ENCODE data around the gene EEPD1. TPM values are rescaled to one million over a fixed set of nuclear protein-coding genes. Genes with fewer than 3 reads are reported as not detected.
A peak's percentile ranks its signal among the peaks of the same experiment; 100 is the strongest.

Gene EEPD1
- total RNA-seq, 1 donor from 2014 or later = 6.5 TPM

DNA sequence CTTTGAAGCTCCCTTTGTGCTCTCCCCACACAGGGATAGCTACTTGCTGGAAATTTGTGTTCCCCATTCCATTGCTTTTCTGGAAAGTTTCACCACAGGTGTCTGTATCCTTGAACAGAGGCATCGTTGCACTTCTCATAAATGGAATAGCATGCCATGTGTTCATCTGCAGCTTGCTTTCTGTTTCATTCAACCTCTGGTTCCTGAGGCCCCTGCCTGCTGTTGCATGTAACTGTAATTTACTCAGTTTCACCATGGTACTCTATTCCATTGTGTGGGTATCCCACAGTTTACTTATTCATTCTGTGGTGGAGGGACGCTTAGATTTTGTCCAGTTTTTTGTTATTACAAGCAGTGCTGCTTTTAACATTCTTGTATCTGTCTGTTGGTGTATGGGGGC, 32.0 kb downstream of the EEPD1 start:
- H3K27me3 ChIP-seq = no peaks in the 10 kb centered on the region
- no peaks in the 10 kb centered on the region for H4K20me1 ChIP-seq (ENCODE audit: low read depth)
- H3K79me2 ChIP-seq (ENCODE audit: low read depth) = no peaks in the 10 kb centered on the region
- no peaks in the 10 kb centered on the region for H3K36me3 ChIP-seq
- Mint-ChIP-seq H3K9me3 (no peaks in the 10 kb centered on the region), H3K4me1 (peaks cover 36% of the 10 kb centered on the region), H3K36me3 (no peaks in the 10 kb centered on the region), H3K27ac (no peak overlapping the region), H3K27me3 (ENCODE audit: insufficient read depth, low read depth) (peaks cover 2% of the 10 kb centered on the region), H3K4me3 (no peak overlapping the region)
- no peak overlapping the region for H2AFZ ChIP-seq (replicated peaks)
- H3K9me3 ChIP-seq (ENCODE audit: low read depth) = no peaks in the 10 kb centered on the region
- H3K4me3 ChIP-seq = no peak overlapping the region
- H3K27ac ChIP-seq = no peak overlapping the region
- H3K4me1 ChIP-seq = peaks cover 19% of the 10 kb centered on the region
- H3K4me2 ChIP-seq = no peak overlapping the region
- TF ChIP-seq EZH2phosphoT487 (IDR thresholded peaks at IDR 0.05) (no peak), CTCF (IDR thresholded peaks at IDR 0.05) (no peak), EZH2 (IDR thresholded peaks at IDR 0.05) (no peak)
- no peaks in the 10 kb centered on the region for H3F3A ChIP-seq (ENCODE audit: low read depth)
- no peak for DNase-seq (ENCODE audit: low spot score)
- no peak overlapping the region for H3K9ac ChIP-seq

DNA sequence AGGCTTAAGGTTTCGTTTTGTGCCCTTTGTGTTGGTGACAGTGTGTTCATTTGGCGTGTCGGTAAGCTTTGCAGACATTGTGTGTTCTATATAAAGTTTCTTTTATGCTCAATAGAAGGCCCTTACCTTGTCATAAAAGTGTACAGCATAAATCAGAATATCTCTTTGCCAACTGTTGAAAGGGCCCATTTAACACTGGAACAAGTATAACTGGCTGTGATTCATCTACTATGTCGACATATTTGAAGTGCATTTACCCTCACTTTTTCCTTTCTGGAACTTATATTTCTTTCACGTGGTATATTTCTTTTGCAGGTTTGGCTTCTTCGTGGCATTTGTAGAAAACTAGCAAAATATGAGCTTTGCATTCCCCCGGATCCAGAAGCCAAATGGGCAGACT, 32.7 kb downstream of the EEPD1 start:
- Mint-ChIP-seq H3K27ac (no peak overlapping the region), H3K4me1 (peaks cover 39% of the 10 kb centered on the region), H3K27me3 (ENCODE audit: insufficient read depth, low read depth) (peaks cover 2% of the 10 kb centered on the region), H3K36me3 (no peaks in the 10 kb centered on the region), H3K9me3 (no peaks in the 10 kb centered on the region), H3K4me3 (no peak overlapping the region)
- Histone ChIP-seq H4K20me1 (ENCODE audit: low read depth) (no peaks in the 10 kb centered on the region), H3K4me2 (no peak overlapping the region), H3K9ac (no peak overlapping the region), H3K36me3 (no peaks in the 10 kb centered on the region), H3K79me2 (ENCODE audit: low read depth) (no peaks in the 10 kb centered on the region), H3K27ac (no peak overlapping the region), H3K27me3 (no peaks in the 10 kb centered on the region), H3K4me1 (peaks cover 19% of the 10 kb centered on the region), H3K9me3 (ENCODE audit: low read depth) (no peaks in the 10 kb centered on the region), H3K4me3 (no peak overlapping the region), H3F3A (ENCODE audit: low read depth) (no peaks in the 10 kb centered on the region), H2AFZ (replicated peaks) (no peak overlapping the region)
- DNase-seq (ENCODE audit: low spot score) = no peak
- TF ChIP-seq EZH2phosphoT487 (IDR thresholded peaks at IDR 0.05) (no peak), EZH2 (IDR thresholded peaks at IDR 0.05) (no peak), CTCF (IDR thresholded peaks at IDR 0.05) (no peak)

GRCh38 chr7:36186359-36187121, 33.5 kb downstream of the EEPD1 start:
- Histone ChIP-seq H3F3A (ENCODE audit: low read depth) (no peaks in the 10 kb centered on the region), H3K4me1 (peaks cover 19% of the 10 kb centered on the region), H3K9ac (no peak overlapping the region), H3K27ac (no peak overlapping the region), H4K20me1 (ENCODE audit: low read depth) (no peaks in the 10 kb centered on the region), H3K79me2 (ENCODE audit: low read depth) (no peaks in the 10 kb centered on the region), H2AFZ (replicated peaks) (no peak overlapping the region), H3K27me3 (no peaks in the 10 kb centered on the region), H3K4me3 (no peak overlapping the region), H3K9me3 (ENCODE audit: low read depth) (no peaks in the 10 kb centered on the region), H3K36me3 (no peaks in the 10 kb centered on the region), H3K4me2 (no peak overlapping the region)
- Mint-ChIP-seq H3K9me3 (no peaks in the 10 kb centered on the region), H3K27me3 (ENCODE audit: insufficient read depth, low read depth) (peaks cover 2% of the 10 kb centered on the region), H3K4me3 (no peak overlapping the region), H3K4me1 (peaks cover 46% of the 10 kb centered on the region), H3K36me3 (no peaks in the 10 kb centered on the region), H3K27ac (peak overlapping the region; percentile 6)
- no peak for DNase-seq (ENCODE audit: low spot score)
- no peak for TF ChIP-seq CTCF (IDR thresholded peaks at IDR 0.05)
- TF ChIP-seq EZH2phosphoT487 (IDR thresholded peaks at IDR 0.05) = no peak
- TF ChIP-seq EZH2 (IDR thresholded peaks at IDR 0.05) = no peak

All from neural progenitor cell (in vitro differentiated cells).